GM19463 (cell line): ENCODE results near the gene NSUN7.
"Not testable (repeated sequence)": the region's sequence is repeated elsewhere in the genome, so short reads cannot be mapped to it uniquely, and the experiment has no call there.

Source experiments
- ATAC-seq: cut with Tn5 transposase; IDR thresholded peaks from one replicate; pipeline ENCODE4 v1.9.1; 2021; ENCODE audit warnings: mild to moderate bottlenecking, moderate library complexity; ENCODE audit not compliant: unreplicated experiment

The NSUN7 gene, protein sequence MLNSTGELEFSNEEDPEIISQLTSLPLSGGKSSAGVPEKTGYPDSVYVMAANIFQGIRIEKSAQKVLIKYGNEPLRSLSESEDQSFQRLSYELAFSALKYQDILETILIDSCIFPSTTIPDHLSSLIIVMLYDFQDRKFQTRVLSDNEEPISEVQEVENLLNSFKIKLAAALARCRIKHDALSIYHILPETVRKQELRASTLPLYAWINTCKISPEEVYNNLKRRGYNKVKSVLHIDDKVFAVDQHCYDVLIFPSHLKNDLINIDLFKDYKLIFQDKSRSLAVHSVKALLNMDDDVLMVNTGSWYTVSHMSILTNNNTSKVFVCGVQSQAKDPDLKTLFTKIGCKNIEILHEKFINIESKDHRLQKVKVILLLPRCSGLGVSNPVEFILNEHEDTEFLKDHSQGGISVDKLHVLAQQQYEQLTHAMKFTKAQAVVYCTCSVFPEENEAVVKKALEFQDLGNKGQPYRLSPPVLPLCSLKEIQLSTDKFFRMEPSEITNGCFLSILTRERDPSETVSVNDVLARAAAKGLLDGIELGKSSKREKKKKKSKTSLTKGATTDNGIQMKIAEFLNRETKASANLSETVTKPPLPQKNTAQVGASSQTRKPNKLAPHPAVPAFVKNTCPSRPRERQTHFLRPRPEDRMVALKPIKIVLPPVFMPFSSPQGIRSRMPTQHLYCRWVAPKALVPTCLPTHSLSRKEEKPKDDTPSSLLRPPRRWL

DNA sequence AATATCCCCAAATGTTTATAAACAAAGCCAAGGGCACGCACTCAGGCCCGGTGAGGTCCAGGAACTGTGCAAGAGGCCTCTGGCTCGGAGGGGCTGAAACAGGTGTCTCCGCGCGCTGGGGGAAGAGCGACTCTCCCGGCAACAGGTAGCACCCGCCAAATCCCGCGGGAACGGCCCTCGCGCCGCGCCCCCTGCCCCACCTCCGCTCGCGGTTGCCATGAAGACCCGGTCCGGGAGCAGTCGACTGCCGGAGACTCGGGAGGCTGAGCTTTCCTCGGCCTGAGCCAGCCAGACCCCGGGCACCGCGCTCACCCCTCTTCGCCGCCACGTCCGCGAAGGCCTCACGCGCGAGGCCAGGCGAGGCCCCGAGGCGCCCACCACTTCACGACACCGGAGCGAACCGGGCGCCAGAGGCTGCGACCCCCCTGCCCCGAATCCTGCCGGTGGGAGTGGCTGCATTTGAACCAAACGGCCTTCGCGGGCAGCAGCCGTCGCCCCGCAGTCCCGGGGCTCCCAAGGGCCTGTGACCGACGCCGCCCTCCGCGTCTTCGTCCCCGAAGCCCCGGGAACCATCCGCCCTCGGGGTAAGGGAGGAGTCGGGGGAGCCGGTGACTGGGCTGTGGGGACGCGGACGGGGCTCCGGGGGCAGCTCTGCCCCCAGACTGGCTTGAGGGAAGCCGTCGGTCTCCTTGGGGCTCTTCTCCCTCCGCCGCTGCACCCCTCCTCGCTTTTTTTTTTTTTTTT lies at the start of gene NSUN7:
TSS of gene NSUN7 (plus strand) at position 239 of the 744 bp plus-strand sequence. CDS start 739 bp downstream, outside the sequence.
- ATAC-seq = peak; percentile 62

DNA sequence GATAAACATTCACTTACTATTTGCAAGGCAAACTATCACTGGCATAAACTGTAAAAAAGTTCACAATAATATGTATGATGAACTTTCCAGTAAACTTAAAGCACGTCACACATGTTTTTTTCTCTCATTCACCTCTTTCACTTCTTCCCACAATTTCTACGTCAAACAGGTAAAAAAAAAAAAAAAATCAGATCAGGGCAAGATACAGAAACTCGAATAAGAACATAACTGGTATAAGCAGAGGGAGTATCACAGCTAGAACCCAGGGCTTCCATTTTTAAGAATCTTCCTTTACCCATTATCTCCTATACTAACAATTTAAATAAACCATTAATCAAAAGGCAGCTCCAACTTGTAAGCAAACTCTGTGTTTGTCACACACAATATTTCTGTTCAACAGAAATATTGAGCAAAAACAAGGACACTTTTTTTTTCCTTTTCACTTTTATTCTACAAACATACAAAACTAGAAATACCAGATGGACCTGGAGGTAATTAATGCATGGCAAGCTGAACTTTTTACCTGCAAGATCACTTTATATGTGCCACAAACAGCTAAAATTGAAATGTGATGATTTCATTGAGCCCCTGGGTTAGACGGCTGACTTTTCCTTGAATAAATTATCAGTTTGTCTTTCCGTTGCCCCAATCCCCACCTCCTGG lies 47.5 kb upstream of the NSUN7 start:
- no peak for ATAC-seq

DNA sequence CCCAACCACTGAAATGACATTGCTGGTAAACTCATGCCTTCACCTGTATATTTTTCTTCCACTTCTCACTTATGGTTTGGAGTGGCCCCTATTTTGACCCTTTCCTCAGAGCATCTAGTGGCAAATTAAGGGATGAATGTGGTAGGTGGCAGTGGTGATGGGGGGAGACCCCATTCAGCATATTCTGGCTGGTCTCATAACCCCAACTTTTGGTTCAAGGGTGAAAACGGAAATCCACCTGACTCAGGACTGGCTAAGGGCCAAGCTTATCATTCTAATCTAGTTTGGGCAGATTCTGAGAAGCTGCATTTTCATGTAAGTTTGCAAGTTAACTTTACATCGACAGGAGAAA lies 47.0 kb upstream of the NSUN7 start:
- ATAC-seq = no peak

DNA sequence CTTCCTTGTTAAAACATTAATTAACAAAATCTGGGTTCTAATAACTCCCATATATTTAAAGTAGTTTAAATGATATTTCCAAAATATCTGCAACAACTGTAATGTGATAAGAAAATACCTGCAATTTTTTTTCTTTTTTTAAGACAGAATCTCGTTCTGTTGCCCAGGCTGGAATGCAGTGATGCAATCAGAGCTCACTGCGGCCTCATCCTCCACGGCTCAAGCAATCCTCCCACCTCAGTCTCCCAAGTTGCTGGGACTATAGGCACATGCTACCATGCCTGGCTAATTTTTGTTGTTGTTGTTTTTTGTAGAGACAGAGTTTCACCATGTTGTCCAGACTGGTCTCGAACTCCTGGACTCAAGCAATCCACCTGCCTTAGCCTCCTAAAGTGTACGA lies 45.7 kb upstream of the NSUN7 start:
- ATAC-seq = no peak

GRCh38 chr4:40710484-40711254 lies 39.1 kb upstream of the NSUN7 start:
- ATAC-seq = no peak

DNA sequence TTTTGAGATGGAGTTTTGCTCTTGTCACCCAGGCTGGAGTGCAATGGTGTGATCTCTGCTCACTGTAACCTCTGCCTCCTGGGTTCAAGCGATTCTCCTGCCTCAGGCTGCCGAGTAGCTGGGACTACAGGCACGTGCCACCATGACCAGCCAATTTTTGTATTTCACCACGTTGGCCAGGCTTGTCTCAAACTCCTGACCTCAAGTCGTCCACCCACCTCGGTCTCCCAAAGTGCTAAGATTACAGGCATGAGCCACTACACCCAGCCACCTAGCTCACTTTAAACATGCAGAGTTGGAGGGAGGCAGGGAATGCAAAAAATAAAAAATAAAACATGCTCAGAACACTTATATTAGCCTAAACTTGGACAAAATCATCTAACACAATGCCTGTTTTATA lies 36.8 kb upstream of the NSUN7 start:
- not testable (repeated sequence) for ATAC-seq

DNA sequence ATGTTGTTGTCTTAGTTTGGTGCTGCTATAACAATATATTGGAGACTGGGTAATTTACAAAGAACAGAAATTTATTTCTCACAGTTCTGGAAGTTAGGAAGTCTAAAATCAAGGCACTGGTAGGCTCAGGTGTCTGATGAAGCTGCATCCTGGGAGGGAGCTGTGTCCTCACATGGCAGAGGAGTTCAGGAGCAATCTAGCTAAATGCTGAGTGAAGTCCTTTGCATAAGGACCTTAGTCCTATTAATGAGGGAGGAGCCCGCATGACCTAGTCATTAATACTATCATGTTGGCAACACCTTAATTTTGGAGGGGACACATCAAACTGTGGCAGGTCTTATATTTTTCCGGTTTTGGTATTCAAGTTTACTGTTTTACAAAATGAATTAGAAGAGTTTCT lies 36.0 kb upstream of the NSUN7 start:
- no peak for ATAC-seq

DNA sequence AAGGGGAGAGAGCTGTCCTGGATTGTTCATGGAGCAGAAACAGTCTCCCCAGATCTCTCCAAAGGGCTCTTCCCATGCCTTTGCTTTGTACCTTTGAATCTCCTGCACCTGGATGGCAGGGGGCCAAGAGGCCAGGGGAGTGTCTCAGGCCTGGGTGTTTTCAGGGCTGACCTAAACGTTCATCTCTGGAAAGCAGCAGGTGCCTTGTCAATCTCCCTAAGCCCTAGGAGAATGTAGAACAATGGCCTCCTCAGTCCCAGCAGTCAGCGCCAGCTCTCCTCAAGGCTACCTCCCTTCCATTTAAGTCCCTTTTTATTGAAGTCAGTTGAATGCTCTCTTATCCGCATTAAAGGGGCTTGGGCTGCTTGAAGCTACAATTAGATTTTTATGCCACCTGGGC lies 31.2 kb upstream of the NSUN7 start:
- peak; percentile 7 for ATAC-seq

GRCh38 chr4:40719008-40719623 lies 30.6 kb upstream of the NSUN7 start:
- peak; percentile 70 for ATAC-seq

GRCh38 chr4:40720351-40720750 lies 29.4 kb upstream of the NSUN7 start:
- no peak for ATAC-seq

GRCh38 chr4:40720916-40721315 lies 28.8 kb upstream of the NSUN7 start:
- ATAC-seq = no peak

DNA sequence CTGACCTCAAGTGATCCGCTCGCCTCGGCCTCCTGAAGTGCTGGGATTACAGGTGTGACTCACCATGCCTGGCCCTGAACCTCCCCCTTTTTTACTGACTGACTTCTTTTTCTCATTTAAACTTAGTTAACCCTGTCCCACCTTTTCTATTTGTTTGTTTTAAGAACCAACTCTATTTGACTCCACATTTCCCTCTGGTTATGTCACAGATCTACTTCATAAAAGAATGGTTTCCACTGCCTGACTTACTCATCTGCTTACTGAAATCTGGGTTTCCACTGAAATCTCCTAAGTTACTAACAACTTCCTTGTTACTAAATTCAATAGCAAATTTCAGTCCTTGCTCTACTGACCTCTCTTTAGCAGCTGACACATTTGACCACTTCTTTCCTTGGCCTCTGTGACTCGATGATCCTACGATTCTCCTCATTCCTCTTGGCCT lies 28.0 kb upstream of the NSUN7 start:
- ATAC-seq = no peak

DNA sequence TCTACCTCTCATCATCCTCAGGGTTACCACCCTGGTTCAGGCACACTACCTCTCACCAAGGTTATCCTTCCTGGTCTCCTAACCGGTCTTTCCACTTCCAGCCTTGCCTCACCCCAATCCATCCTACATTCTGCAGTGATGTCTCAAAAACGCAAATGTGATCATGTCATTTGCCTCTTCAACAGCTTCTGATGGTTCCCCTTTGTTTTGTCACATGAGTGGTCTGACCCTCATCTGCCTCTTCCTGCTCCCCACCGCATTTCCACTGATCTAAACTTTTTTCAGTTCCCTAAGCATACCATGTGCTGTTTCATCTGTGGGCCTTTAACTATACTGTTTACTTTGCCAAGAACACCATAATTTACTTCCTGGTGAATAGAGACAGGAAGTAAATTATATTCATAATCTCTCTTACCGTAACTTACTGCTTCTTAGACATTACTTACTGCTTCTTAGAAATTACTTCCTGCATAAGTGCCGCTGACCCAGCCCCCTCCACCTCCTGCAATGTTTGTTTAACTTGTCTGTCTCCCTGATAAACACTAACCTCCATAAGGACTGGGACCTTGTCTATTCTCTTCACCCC lies 27.1 kb upstream of the NSUN7 start:
- peak; percentile 56 for ATAC-seq

DNA sequence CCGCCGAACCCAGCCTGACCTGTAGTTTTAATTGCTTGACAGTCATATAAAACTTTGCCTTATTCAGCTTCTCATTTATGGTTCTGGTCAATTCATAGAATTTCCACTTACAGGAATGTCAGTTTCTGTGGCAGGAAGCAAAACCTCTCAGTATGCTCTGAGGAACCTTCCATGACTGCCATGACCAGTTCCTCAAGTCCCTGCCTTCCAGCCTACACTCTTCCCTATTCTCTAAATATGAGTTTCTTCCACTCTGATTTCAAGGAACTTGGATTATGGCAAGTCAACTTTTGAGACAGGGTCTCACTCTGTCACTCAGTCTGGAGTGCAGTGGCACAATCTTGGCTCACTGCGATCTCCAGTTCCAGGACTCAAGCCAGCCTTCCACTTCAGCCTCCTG lies 26.0 kb upstream of the NSUN7 start:
- no peak for ATAC-seq

GRCh38 chr4:40728333-40728732 lies 21.4 kb upstream of the NSUN7 start:
- no peak for ATAC-seq

GRCh38 chr4:40729555-40729954 lies 20.2 kb upstream of the NSUN7 start:
- ATAC-seq = no peak

DNA sequence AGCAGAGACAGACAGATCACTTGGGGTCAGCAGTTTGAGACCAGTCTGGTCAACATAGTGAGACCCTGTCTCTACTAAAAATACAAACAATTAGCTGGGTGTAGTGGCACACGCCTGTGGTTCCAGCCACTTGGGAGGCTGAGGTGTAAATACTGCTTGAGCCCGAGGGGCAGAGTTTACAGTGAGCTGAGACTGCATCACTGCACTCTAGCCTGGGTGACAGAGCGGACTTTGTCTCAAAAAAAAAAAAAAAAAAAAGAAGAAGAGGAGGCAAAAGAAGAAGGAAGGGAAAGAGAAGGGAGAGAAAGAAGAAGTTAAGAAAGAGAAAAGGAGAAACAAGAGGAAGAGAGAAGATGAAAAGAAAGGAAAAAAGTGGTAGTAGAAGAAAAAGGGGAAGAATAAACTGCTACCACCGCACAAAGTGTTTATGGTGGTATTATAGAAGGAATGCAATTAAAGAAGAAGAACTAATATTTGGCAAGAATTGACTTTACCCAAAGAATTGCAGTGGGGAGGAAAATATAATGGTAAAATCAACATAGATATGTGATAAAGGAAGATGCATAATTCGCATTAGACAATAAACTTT lies 19.6 kb upstream of the NSUN7 start:
- no peak for ATAC-seq

DNA sequence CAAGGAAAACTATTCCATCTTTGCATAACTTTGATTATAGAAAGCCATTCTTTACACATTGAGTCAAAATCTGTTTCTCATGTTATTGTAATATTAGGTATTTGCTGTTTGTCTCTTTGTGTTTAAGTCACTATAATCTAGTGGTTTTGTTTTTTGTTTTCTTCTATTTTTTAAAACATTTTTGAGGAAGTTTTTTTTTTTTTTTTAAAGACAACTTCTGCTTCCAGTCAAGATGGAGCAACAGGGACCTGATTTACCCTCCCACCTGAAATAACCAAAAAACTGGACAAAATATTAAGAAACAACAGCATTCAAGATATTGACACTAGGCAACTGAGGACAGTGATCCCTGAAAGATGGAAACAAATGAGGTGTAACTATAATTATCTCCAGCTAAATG lies 18.4 kb upstream of the NSUN7 start:
- no peak for ATAC-seq

GRCh38 chr4:40731792-40732245 lies 17.9 kb upstream of the NSUN7 start:
- peak; percentile 81 for ATAC-seq
